ENCODE data around the gene GTF2A1L. TPM values are rescaled to one million over a fixed set of nuclear protein-coding genes. Genes with fewer than 3 reads are reported as not detected.
"Not testable (repeated sequence)": the region's sequence is repeated elsewhere in the genome, so short reads cannot be mapped to it uniquely, and the experiment has no call there.

The GTF2A1L gene
- total RNA-seq, 2 donors from 2014 or later: not detected

- not testable (repeated sequence) for H3K27ac Mint-ChIP-seq; H3K9me3 Mint-ChIP-seq; DNase-seq; H3K4me3 Mint-ChIP-seq; H3K4me1 Mint-ChIP-seq (ENCODE audit: low read depth); H3K27me3 Mint-ChIP-seq (ENCODE audit: low read depth); ATAC-seq (replicated peaks in 1 of 2); H3K36me3 Mint-ChIP-seq (ENCODE audit: insufficient read depth in 2 of 2)
These were observed 5.0 kb downstream of the GTF2A1L start for GRCh38 chr2:48622691-48623090.

GRCh38 chr2:48624696-48625095 is 7.0 kb downstream of the GTF2A1L start:
- Mint-ChIP-seq H3K36me3 (ENCODE audit: insufficient read depth in 2 of 2) (no peaks in the 10 kb centered on the region), H3K4me1 (ENCODE audit: low read depth) (no peaks in the 10 kb centered on the region), H3K27me3 (ENCODE audit: low read depth) (no peaks in the 10 kb centered on the region), H3K4me3 (no peak overlapping the region), H3K27ac (no peak overlapping the region), H3K9me3 (peaks cover 0 to 7% of the 10 kb centered on the region in 2 donors)
- no peak for ATAC-seq (replicated peaks in 1 of 2)
- no peak for DNase-seq

- Mint-ChIP-seq H3K9me3 (peaks cover 0 to 7% of the 10 kb centered on the region in 2 donors), H3K4me3 (no peak overlapping the region), H3K36me3 (ENCODE audit: insufficient read depth in 2 of 2) (no peaks in the 10 kb centered on the region), H3K27ac (no peak overlapping the region), H3K4me1 (ENCODE audit: low read depth) (no peaks in the 10 kb centered on the region), H3K27me3 (ENCODE audit: low read depth) (no peaks in the 10 kb centered on the region)
- DNase-seq (no peak), ATAC-seq (replicated peaks in 1 of 2) (no peak)
These were observed 8.4 kb downstream of the GTF2A1L start for GRCh38 chr2:48626047-48626446.

- peaks cover 2 to 3% of the 10 kb centered on the region in 2 donors for H3K9me3 Mint-ChIP-seq
- no peak for DNase-seq
- ATAC-seq (replicated peaks in 1 of 2): no peak
- peaks cover 0 to 2% of the 10 kb centered on the region in 2 donors for H3K36me3 Mint-ChIP-seq (ENCODE audit: insufficient read depth in 2 of 2)
- H3K4me1 Mint-ChIP-seq (ENCODE audit: low read depth): no peaks in the 10 kb centered on the region
- H3K4me3 Mint-ChIP-seq: no peak overlapping the region
- no peak overlapping the region for H3K27ac Mint-ChIP-seq
- no peaks in the 10 kb centered on the region for H3K27me3 Mint-ChIP-seq (ENCODE audit: low read depth)
These were observed 15.5 kb downstream of the GTF2A1L start for GRCh38 chr2:48633143-48633542.

GRCh38 chr2:48635786-48636185 is 18.1 kb downstream of the GTF2A1L start:
- no peak for ATAC-seq (replicated peaks in 1 of 2)
- Mint-ChIP-seq H3K4me1 (ENCODE audit: low read depth) (no peaks in the 10 kb centered on the region), H3K36me3 (ENCODE audit: insufficient read depth in 2 of 2) (peaks cover 0 to 2% of the 10 kb centered on the region in 2 donors), H3K4me3 (no peak overlapping the region), H3K9me3 (peaks cover 2 to 3% of the 10 kb centered on the region in 2 donors), H3K27ac (no peak overlapping the region), H3K27me3 (ENCODE audit: low read depth) (no peaks in the 10 kb centered on the region)
- no peak for DNase-seq

GRCh38 chr2:48638261-48638660 is 20.6 kb downstream of the GTF2A1L start:
- Mint-ChIP-seq H3K27ac (no peak overlapping the region), H3K36me3 (ENCODE audit: insufficient read depth in 2 of 2) (peaks cover 0 to 2% of the 10 kb centered on the region in 2 donors), H3K27me3 (ENCODE audit: low read depth) (no peaks in the 10 kb centered on the region), H3K9me3 (peaks cover 2 to 3% of the 10 kb centered on the region in 2 donors), H3K4me3 (no peak overlapping the region), H3K4me1 (ENCODE audit: low read depth) (no peaks in the 10 kb centered on the region)
- DNase-seq (no peak), ATAC-seq (replicated peaks in 1 of 2) (no peak)

- Mint-ChIP-seq H3K9me3 (no peaks in the 10 kb centered on the region), H3K4me3 (no peak overlapping the region), H3K27me3 (ENCODE audit: low read depth) (peaks cover 7% of the 10 kb centered on the region), H3K4me1 (ENCODE audit: low read depth) (no peaks in the 10 kb centered on the region), H3K36me3 (ENCODE audit: insufficient read depth in 2 of 2) (no peaks in the 10 kb centered on the region), H3K27ac (no peak overlapping the region)
- DNase-seq: no peak
- no peak for ATAC-seq (replicated peaks in 1 of 2)
These were observed 33.6 kb downstream of the GTF2A1L start for GRCh38 chr2:48651158-48651790.

- Mint-ChIP-seq H3K36me3 (ENCODE audit: insufficient read depth in 2 of 2) (peaks cover 0 to 1% of the 10 kb centered on the region in 2 donors), H3K4me3 (no peak overlapping the region), H3K4me1 (ENCODE audit: low read depth) (no peaks in the 10 kb centered on the region), H3K27me3 (ENCODE audit: low read depth) (no peaks in the 10 kb centered on the region), H3K9me3 (no peaks in the 10 kb centered on the region), H3K27ac (no peak overlapping the region)
- DNase-seq (no peak), ATAC-seq (replicated peaks in 1 of 2) (no peak)
These were observed 51.3 kb downstream of the GTF2A1L start for GRCh38 chr2:48668992-48669391.

- no peak overlapping the region for H3K27ac Mint-ChIP-seq
- no peaks in the 10 kb centered on the region for H3K9me3 Mint-ChIP-seq
- DNase-seq (no peak), ATAC-seq (replicated peaks in 1 of 2) (no peak)
- H3K4me3 Mint-ChIP-seq: no peak overlapping the region
- no peaks in the 10 kb centered on the region for H3K36me3 Mint-ChIP-seq (ENCODE audit: insufficient read depth in 2 of 2)
- no peaks in the 10 kb centered on the region for H3K4me1 Mint-ChIP-seq (ENCODE audit: low read depth)
- no peaks in the 10 kb centered on the region for H3K27me3 Mint-ChIP-seq (ENCODE audit: low read depth)
These were observed 55.9 kb downstream of the GTF2A1L start for GRCh38 chr2:48673581-48673980.

- peaks cover under 1% of the 10 kb centered on the region for H3K27me3 Mint-ChIP-seq (ENCODE audit: low read depth)
- no peaks in the 10 kb centered on the region for H3K4me1 Mint-ChIP-seq (ENCODE audit: low read depth)
- no peak overlapping the region for H3K4me3 Mint-ChIP-seq
- H3K27ac Mint-ChIP-seq: no peak overlapping the region
- no peaks in the 10 kb centered on the region for H3K9me3 Mint-ChIP-seq
- DNase-seq (no peak), ATAC-seq (replicated peaks in 1 of 2) (no peak)
- no peaks in the 10 kb centered on the region for H3K36me3 Mint-ChIP-seq (ENCODE audit: insufficient read depth in 2 of 2)
These were observed 57.3 kb downstream of the GTF2A1L start for GRCh38 chr2:48674933-48675332.

- Mint-ChIP-seq H3K4me3 (no peak overlapping the region), H3K27me3 (ENCODE audit: low read depth) (peaks cover 4% of the 10 kb centered on the region), H3K4me1 (ENCODE audit: low read depth) (no peaks in the 10 kb centered on the region), H3K9me3 (no peaks in the 10 kb centered on the region), H3K36me3 (ENCODE audit: insufficient read depth in 2 of 2) (no peaks in the 10 kb centered on the region), H3K27ac (no peak overlapping the region)
- ATAC-seq (replicated peaks in 1 of 2) (no peak), DNase-seq (no peak)
These were observed 59.8 kb downstream of the GTF2A1L start for GRCh38 chr2:48677450-48677849.

- Mint-ChIP-seq H3K4me1 (ENCODE audit: low read depth) (no peaks in the 10 kb centered on the region), H3K9me3 (peaks cover 0 to 2% of the 10 kb centered on the region in 2 donors), H3K4me3 (no peak overlapping the region), H3K27ac (no peak overlapping the region), H3K27me3 (ENCODE audit: low read depth) (peaks cover 2% of the 10 kb centered on the region), H3K36me3 (ENCODE audit: insufficient read depth in 2 of 2) (no peaks in the 10 kb centered on the region)
- ATAC-seq (replicated peaks in 1 of 2) (no peak), DNase-seq (no peak)
These were observed 67.5 kb downstream of the GTF2A1L start for GRCh38 chr2:48685126-48685525.

GRCh38 chr2:48691935-48692691 is 74.5 kb downstream of the GTF2A1L start:
- Mint-ChIP-seq H3K4me3 (no peak overlapping the region), H3K36me3 (ENCODE audit: insufficient read depth in 2 of 2) (no peaks in the 10 kb centered on the region), H3K27ac (no peak overlapping the region), H3K9me3 (no peaks in the 10 kb centered on the region), H3K27me3 (ENCODE audit: low read depth) (no peaks in the 10 kb centered on the region), H3K4me1 (ENCODE audit: low read depth) (no peaks in the 10 kb centered on the region)
- DNase-seq (no peak), ATAC-seq (replicated peaks in 1 of 2) (no peak)

GRCh38 chr2:48693066-48693465 is 75.4 kb downstream of the GTF2A1L start:
- no peak overlapping the region for H3K4me3 Mint-ChIP-seq
- H3K27me3 Mint-ChIP-seq (ENCODE audit: low read depth): no peaks in the 10 kb centered on the region
- no peaks in the 10 kb centered on the region for H3K9me3 Mint-ChIP-seq
- no peak overlapping the region for H3K27ac Mint-ChIP-seq
- DNase-seq: no peak
- H3K4me1 Mint-ChIP-seq (ENCODE audit: low read depth): no peaks in the 10 kb centered on the region
- no peak for ATAC-seq (replicated peaks in 1 of 2)
- H3K36me3 Mint-ChIP-seq (ENCODE audit: insufficient read depth in 2 of 2): no peaks in the 10 kb centered on the region
